GM18502 (cell line): Measurements from ENCODE around the gene CYB561D1.
A peak's percentile ranks its signal among the peaks of the same experiment; 100 is the strongest.

Experiments used
- ATAC-seq: cut with Tn5 transposase; IDR thresholded peaks from one replicate; pipeline ENCODE4 v1.9.1; 2021; ENCODE audit warnings: mild to moderate bottlenecking; ENCODE audit not compliant: unreplicated experiment, poor library complexity

Gene CYB561D1

DNA sequence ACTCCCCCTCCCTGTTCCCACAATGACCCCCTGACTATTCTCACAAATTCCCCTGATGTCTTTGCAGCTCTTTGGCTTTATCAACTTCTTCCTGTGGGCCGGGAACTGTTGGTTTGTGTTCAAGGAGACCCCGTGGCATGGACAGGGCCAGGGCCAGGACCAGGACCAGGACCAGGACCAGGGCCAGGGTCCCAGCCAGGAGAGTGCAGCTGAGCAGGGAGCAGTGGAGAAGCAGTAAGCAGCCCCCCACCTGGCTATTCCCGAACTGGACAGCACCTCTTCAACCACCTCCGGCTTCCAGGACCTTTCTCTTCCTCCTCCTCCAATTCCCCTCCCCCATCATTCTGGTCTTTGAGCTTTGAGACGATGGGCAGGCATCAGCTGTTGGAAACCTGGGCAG, 14.6 kb upstream of the CYB561D1 start:
- no peak for ATAC-seq

DNA sequence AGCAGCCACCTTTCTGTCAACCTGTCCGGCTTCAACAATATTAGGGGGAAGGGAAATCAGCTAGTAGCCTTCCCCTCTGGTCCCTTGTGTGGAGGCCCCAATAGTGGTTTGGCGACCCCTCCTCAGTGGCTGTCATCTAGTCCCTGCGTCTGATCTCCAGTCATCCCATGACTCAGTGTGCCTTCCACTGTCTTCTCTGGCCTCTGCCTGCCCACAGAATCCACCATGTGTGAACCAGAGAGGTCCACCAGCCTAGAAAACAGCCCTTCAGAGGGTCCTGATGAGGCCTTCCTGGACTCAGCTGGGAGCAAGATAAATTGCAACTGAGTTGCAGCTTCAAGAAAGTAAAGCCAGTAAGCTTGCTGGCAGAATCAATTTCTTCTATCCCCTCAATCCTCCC, 14.0 kb upstream of the CYB561D1 start:
- ATAC-seq = no peak

DNA sequence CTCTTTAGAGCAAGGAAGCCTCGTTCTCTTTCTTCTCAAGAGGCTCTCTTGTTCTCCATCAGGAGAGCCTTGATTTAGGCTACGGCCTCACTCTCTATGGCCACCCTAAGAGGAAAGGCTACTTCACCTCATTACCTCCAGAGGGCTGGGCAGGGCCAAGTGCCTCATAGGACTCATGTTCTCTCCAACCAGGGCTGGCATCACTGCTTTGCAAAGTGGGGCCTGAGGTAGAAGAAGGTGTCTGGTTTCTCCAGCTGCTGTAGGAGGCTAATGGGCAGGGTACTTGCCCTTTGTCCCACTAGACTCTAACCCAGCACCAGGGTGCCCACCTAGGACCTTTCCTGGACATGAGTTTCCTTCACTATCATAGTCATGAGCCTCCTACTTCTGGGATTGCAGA, 12.2 kb upstream of the CYB561D1 start:
- ATAC-seq = no peak

DNA sequence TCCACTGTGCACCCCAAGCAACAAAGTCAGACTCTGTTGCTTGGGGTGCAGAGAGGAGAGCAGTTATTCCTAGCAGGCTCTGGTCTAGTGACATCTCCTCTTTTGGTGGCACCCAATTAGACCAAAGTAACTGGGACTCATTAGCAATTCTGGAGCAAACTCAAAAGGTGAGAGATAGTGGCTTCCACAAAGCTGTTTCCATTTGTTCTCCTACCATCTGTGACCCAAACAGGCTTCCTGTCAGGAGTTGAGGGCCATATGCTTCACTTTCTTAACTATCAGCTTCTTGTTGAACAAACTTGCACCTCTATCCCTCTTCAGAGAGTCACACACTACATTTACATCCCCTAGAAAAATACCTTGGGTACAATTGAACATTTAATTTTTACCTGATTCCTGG, 11.7 kb upstream of the CYB561D1 start:
- ATAC-seq = no peak

DNA sequence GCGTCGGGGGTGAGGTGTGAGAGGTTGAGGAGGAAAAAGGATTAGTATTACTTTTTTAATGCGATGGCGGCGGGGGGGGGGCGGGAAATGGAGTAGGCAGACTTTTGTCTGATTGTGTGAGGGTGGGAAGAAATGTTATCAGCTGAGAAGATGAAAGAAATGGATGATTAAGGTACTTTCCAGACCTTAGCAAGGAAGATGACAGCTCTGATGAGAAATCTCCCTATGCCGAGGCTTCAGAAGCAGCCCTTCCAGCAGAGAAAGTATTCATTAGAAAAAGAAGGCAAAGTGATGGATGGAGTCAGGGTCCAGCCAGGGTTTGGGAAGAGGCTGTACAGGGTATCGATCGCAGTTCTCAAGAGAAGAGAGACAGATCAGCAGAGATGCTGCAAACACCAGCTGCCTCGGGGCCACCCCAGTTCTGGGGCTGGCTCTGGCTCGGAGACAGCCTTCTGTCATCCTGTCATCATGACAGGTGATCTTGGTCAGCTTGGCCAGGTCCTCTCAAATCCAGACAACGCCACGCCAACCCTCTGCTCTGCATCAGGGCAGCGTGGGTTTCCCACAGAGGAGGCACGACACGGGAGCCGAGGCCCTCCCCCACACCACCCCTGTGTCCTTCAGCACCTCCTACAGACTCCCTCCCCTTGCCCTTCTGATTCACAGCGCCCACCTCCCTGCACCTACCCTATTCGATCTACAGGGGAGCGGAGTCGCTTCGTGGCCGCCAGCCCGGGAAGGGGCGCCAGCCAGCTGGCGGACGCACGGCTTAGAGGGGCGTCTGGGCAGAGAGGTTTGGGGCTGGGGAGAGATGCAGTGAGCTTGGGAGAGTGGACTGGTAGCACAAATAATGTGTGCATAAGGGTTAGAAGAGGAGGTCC, 10.9 kb upstream of the CYB561D1 start:
- ATAC-seq = peak; percentile 17

DNA sequence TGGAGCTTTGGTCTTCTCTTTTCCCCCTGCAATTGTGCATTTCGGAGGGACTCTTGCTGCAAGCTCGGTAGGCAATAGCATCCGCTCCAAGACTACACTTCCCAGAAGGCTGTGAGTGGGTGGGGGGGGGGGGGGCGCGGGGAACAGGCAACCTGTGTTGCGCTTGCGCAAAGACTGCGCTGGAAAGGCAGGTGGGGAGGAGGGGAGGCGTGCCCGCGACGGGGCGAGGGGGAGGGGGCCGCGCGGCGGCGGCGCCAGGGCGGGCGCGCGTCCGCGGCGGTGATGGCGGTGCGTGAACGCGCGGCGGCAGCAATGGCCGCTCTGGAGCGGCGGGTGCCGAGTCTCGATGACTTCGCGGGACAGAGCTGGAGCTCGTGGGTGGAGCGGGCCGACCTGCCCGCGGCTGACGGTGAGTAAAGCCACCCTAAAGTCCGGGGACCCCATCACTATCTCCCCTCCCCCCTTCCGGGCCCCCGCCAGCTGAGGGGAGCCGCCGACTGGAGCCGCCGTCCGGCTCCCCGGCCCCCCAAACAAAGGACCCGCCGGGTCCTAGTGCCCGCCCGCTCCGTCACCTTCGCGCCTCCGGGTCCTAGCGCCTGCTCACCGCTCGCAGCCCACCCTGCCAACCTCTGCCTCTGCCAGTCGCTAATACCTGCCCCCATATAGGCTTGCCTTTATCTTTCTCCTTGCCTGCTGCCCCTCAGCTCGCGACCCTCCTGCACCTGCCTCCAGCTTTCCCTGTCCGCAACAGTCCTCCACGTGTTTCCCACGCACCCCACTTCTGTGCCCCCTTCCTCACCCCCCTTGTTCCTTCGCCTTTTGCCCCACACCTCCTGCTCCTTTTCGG, 10.0 kb upstream of the CYB561D1 start, which contains the start of gene ATXN7L2:
ATXN7L2 (plus strand) TSS at position 234 of the 847 bp plus-strand sequence; CDS start at position 283, 49 bp downstream.
- ATAC-seq = peak; percentile 79

DNA sequence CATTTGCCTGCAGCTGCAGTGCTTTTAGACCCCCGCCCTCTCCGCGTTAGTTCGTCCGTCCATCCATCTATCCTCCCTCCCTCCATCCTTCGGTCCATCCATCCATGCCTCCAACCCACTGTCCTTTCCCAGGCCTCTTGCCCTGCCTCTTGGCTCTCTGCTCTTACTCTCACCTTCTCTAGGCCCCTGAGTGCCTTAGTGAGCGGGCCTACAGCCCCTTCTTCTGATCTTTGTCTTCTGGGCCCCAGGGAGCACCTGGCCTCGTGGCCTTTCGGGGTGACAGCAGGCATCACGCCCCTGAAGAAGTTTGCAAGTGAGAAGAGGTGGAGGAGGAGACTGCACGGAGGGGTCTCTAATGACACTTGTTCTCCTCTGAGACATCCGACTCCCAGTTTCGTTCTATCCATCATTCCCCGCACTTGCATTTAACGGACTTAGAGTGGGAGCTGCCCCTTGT, 9.3 kb upstream of the CYB561D1 start:
- peak; percentile 6 for ATAC-seq

DNA sequence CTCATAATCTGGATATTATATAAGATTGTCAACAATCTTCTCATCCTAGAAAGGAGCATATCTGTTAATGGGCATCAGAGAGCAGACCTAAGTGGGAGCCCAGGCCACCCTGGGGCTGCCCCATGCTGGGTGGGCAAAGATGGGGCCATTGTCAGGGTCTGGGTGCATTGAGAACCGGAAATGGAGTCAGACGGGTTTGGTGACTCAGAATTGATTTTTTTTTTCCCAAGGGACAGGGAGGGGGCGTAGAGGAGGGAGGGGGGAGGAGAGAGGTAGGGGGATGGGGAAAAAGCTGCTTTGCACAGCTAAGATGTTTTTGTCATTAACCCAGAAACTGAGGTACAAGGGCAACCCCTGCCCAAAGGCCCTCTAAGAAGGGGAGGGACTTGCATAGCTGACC, 8.9 kb upstream of the CYB561D1 start:
- no peak for ATAC-seq

DNA sequence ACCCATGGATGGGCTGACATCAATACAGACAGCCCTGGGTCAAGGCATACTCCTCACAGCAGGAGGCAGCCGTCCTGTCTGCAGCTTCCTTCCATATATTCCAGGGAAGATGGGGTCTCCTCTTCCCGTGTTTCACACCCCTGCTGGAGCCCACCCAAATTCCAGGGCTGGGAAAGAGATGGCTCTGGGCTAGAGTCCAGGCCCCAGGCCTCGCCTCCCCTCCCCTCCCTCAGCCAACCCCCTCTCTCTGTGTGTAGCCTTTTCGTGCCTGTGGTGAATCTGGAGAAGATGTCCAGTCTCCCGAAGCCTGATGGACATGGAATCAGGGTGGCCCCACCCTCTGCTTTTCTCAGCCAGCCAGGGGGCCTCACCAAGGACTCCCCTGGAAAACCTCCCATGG, 6.6 kb upstream of the CYB561D1 start:
- no peak for ATAC-seq

DNA sequence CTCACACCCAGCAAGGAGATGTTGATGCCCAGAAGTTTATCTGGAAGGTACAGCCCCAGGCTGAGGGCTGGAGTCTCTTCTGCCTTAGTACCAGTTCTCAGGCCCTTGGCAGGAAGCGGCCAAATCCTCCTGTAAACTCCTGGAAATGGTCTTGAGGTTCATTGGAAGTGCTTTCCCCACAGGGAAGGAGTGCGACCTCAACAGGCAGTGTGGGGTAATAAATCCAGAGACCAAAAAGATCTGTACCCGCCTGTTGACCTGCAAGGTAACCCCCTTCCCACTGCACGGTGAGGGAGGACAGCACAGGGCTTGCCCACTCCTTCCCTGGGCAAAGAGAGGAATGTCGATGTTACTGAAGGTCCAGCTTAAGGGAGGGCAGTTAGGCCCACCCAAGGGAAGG, 5.7 kb upstream of the CYB561D1 start:
- ATAC-seq = no peak

DNA sequence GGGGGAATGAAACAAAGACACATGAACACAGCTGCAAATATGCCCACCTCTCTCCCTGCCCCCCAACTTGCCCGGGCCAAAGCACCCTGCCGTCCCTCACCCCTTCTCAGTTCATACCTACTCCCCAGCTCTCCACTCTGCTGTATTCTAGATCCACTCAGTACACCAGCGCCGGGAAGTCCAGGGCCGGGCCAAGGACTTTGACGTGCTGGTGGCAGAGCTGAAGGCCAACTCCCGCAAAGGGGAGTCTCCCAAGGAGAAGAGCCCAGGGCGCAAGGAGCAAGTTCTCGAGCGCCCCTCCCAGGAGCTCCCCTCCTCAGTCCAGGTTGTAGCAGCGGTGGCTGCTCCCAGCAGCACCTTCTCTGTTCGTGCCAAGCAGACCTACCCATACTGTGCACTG, 5.2 kb upstream of the CYB561D1 start:
- no peak for ATAC-seq

DNA sequence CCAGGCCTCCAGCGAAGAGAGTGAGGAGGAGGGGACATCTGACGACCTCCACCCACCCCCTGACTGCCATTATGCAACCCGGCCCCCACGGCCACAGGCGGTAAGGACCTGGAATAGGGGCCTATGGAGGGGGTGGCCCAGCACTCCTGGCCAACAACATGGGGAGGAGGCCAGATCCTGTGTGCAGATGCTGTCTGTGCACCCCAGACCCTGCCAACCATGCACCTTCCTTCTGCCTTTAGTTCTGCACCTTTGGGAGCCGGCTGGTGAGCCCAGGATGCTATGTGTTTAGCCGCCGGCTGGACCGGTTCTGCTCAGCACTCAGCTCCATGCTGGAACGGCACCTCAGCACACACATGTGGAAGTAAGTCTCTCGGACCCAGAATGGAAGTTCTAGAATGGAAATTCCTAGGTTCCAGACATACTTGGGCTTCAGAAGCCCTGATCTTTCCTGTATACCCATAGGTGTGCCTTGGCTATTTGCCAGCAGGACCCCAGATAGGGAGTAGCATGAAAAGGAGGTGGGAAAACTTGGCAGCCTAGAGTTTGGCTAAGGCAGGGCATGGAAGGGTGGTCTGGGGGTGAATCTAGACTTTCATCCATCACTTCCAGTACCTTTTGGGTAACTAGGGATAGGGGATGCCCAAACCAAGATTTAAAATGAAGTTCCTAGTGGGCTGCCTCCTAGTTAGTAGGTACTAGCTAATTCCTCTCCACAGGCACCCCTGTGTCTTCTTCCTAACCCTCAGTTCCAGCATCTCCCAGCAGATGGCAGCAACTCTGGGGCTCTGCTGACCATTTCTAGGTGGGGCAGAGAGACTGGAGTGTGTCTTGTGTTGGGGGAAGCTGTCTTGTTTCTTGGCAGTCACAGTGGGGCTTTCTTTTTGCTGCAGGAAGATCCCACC, 3.6 kb upstream of the CYB561D1 start:
- ATAC-seq = no peak

DNA sequence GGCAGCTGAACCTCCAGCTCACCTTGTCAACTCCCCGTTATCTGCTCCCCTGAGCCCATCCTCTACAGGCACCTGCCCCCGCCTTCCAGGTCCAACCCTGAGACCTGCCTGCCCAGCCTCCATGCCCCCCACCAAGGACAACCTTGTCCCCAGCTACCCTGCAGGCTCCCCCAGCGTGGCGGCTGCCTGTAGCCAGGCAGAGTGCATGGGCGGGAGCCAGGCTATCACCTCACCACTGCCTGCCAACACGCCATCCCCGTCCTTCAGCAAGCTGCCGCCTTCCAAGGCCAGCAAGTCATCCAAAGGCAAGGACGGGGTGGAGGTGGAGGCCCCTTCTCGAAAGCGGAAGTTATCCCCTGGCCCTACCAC, 3.0 kb upstream of the CYB561D1 start:
- ATAC-seq = no peak

DNA sequence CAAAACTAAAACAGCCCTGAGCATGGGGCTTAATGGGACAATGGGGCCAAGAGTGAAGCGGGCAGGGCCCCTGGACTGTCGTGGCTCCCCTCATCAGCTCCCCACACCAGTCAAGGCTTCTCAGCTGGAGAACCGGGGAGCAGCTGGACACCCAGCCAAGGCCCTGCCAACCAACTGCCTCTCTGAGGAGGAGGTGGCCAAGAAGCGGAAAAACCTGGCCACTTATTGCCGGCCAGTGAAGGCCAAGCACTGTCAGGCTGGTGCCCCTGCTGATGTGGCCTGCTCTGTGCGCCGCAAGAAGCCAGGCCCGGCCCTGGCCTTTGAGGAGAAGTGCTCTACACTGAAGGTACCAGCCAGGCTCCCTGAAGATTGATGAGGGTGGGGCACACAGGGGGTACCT, 2.5 kb upstream of the CYB561D1 start:
- ATAC-seq = no peak

DNA sequence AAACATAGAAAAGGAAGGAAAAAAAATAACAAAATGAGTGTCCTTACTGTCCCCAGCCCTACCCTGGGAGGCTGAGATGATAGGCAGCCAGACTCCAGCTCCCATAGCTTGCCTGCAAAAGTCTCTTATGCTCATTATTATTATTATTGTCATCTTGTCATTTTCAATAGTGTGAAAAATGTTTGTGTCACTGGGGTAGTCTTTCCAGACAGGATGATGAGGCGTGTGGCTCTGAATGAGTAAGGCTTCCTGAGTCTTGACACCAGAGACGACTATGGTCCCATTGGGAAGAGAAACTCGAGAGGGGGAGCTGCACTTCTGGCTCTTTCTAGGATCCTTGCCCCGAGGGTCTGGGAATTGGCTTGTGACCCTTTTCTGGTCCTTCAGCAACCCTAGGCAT, 1.1 kb upstream of the CYB561D1 start:
- no peak for ATAC-seq

DNA sequence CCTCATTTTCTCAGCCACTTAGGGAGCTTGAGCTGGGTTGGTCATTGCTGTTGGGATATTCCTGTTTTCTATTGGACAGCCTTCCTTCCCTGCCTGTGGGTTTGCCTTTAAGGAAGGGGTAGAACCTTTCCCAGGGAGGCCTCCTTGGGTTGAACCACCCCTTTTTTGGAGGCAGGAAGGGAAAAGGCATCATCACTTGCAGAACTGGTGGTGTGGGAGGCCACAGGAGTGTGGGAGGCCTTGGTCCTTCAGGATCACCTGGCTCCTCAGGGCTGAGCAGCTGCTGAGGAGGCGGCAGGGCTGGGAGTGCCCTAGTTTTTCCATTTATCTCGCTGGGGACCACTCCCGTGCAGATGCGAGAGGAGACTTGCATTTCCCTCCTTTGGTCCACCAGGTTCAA, 667 bp upstream of the CYB561D1 start:
- ATAC-seq = no peak

DNA sequence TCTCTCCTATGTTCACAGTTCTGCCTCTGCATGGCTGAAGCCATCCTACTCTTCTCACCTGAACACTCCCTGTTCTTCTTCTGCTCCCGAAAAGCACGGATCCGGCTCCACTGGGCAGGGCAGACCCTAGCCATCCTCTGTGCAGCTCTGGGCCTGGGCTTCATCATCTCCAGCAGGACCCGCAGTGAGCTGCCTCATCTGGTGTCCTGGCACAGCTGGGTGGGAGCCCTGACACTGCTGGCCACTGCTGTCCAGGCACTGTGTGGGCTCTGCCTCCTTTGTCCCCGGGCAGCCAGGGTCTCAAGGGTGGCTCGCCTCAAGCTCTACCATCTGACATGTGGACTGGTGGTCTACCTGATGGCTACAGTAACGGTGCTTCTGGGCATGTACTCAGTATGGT, 1.8 kb downstream of the CYB561D1 start:
- no peak for ATAC-seq

DNA sequence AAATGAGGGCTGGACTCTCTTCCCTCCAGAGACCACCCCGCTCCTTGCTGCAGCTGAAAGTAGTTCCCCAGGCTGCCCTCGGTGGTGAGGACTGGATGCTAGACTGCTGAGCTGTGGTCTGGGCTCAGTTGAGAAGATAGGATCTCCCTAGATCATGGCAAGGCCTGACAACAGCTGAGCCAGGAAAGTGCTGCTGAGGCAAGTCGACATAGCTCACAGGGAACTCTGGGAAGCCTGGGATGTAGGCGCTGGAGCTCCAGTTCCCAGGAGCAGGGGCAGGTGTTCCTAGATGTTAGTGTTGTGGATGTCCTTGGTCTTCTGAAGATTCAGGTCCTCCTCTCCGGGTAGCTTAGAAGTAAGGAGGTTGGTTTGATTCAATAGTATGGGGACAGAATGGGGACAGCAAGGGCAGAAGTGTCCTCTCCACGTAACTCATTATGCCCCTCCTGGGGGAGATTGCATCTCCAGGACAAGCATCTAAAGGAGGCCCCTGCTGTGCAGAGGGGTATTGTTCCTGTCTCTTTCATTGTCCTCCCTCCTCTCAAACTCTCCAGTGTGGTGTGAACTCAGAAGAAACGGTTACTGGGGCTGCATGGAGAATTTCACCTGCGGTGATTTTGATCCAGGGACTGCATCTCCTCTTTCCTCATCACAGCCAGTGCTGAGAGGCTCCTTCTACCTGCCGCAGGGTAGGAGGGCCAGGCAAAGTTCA, 3.7 kb downstream of the CYB561D1 start:
- no peak for ATAC-seq

DNA sequence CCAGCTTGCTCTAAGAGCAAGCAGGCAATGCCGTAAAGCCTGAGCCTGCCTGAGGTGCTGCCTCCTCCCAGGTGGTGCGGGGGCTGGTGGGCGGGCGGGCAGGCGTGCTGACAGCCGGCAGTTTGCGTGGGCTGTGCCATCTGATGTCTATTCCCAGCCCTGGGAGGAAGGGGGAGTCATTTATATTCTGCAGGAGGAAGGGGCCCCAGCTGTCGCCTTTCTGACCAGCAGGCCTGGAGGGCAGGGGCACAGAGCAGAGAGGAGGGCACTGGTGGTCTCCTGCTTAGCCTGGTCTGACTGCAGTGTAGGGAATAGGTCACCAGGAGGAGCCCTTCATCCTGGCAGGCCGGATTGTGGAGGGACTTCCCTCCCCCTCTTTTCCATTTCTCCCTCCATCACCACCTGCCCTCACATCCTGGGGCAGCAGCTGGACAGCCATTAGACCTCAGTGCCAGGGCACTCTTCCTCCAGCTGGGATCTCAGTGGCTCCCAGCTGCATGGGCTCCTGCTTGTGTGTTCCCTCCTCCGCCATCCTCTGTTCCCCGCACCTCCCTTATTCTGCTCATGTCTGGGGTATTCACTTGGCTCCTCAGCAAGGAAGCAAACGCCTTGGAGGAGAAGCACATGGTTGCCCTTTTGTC, 4.4 kb downstream of the CYB561D1 start:
- ATAC-seq = no peak
